A673 (cell line): ENCODE data around the gene CBFA2T3. TPM values are rescaled to one million over a fixed set of nuclear protein-coding genes. Genes with fewer than 3 reads are reported as not detected.

ENCODE experiments used
- BruUV-seq: library from RNA; stranded (reverse); fragments of 400-500 nt; replicated peaks from 2 replicates; lab custom pipeline; 2021; lab: Mats Ljungman, UMichigan
- CTCF ChIA-PET: fragments of 300-600 bp; sonication (Branson Sonifier 250); formaldehyde crosslinking; loops from one replicate; lab custom pipeline; 2022; ENCODE audit warnings: antibody characterized with exemption; lab: Charles Lee
- POLR2A ChIA-PET: fragments of 300-600 bp; sonication (Branson Sonifier 250); formaldehyde crosslinking; loops from one replicate; lab custom pipeline; 2022; ENCODE audit warnings: antibody characterized with exemption; ENCODE audit not compliant: low non-redundant PET; lab: Charles Lee
- DNase-seq: peaks from one replicate; pipeline ENCODE4 v3.0.0-alpha.2; 2015; ENCODE audit warnings: low spot score
- H3K27ac ChIP-seq: fragments of 200-600 bp; sonication (generic); 2 replicates; pipeline ENCODE4 v1.5.1; 2016; ENCODE audit warnings: mixed run types, low read depth, mild to moderate bottlenecking, mixed read lengths, antibody characterized with exemption, low read length; ENCODE audit not compliant: poor library complexity, severe bottlenecking
- H3K27me3 ChIP-seq: fragments of 200-600 bp; sonication (generic); replicated peaks from 2 replicates; pipeline ENCODE4 v1.6.1; 2017; ENCODE audit warnings: mixed run types, low read depth, mild to moderate bottlenecking, mixed read lengths, antibody characterized with exemption, low read length; ENCODE audit not compliant: insufficient read depth, poor library complexity
- H3K36me3 ChIP-seq: fragments of 200-600 bp; sonication (generic); 2 replicates; pipeline ENCODE4 v1.6.1; 2016; ENCODE audit warnings: mixed run types, mild to moderate bottlenecking, mixed read lengths, antibody characterized with exemption, low read length; ENCODE audit not compliant: insufficient read depth, poor library complexity, severe bottlenecking
- H3K4me1 ChIP-seq: fragments of 200-600 bp; sonication (generic); 2 replicates; pipeline ENCODE4 v1.6.1; 2017; ENCODE audit warnings: mixed run types, mild to moderate bottlenecking, mixed read lengths, antibody characterized with exemption, low read length; ENCODE audit not compliant: insufficient read depth, poor library complexity, severe bottlenecking
- H3K4me3 ChIP-seq: fragments of 200-600 bp; sonication (generic); 2 replicates; pipeline ENCODE4 v1.5.1; 2016; ENCODE audit warnings: low read depth, mixed run types, mild to moderate bottlenecking, mixed read lengths, low read length; ENCODE audit not compliant: poor library complexity, severe bottlenecking
- H3K9me3 ChIP-seq: fragments of 200-600 bp; sonication (generic); 2 replicates; pipeline ENCODE4 v1.6.1; 2016; ENCODE audit warnings: mixed run types, low read depth, mild to moderate bottlenecking, mixed read lengths, antibody characterized with exemption, low read length; ENCODE audit not compliant: poor library complexity, severe bottlenecking
- CTCF ChIP-seq: fragments of 300-800, 200-600 bp; sonication (generic); conservative IDR thresholded peaks from 2 replicates; pipeline ENCODE4 v1.5.1; 2017; ENCODE audit warnings: low read depth, mild to moderate bottlenecking, antibody characterized with exemption, low read length, moderate library complexity, mixed read lengths
- EZH2 ChIP-seq: fragments of 200-600 bp; sonication (generic); IDR thresholded peaks from 2 replicates; pipeline ENCODE4 v1.6.1; 2017; ENCODE audit warnings: borderline replicate concordance, low read depth, mild to moderate bottlenecking, mixed read lengths, antibody characterized with exemption, low read length; ENCODE audit not compliant: poor library complexity, severe bottlenecking
- intact Hi-C: fragments of 100-400 bp; cut with micrococcal nuclease; formaldehyde crosslinking; loops from one replicate; pipeline ENCODE4 v1.10.0; 2022; ENCODE audit not compliant: unreplicated experiment
- total RNA-seq: library from RNA; stranded (reverse); gene quantifications from 2 replicates; pipeline ENCODE4 v1.2.3, GENCODE V29; 2021

Gene CBFA2T3
- total RNA-seq, 1 experiment from 2014 or later = 1.7 TPM

GRCh38 chr16:88833086-88833485 lies 143.9 kb downstream of the CBFA2T3 start:
- intact Hi-C loops = no loop called here
- Histone ChIP-seq H3K4me3 (no peak overlapping the region), H3K27me3 (no peaks in the 10 kb centered on the region), H3K4me1 (no peaks in the 10 kb centered on the region), H3K9me3 (no peaks in the 10 kb centered on the region), H3K36me3 (peaks cover 3% of the 10 kb centered on the region), H3K27ac (no peak overlapping the region)
- BruUV-seq = no TSS peak
- DNase-seq = no peak
- no peak for TF ChIP-seq CTCF
- TF ChIP-seq EZH2 = no peak
- ChIA-PET CTCF (interaction anchor here (1.0 kb wide), 1 partner anchor 25 kb away, joined by 6 read pairs; no protein-coding TSS in a partner anchor), POLR2A (no interaction called here)

- ChIA-PET POLR2A (no interaction called here), CTCF (no interaction called here)
- no peak overlapping the region for H3K27ac ChIP-seq
- peaks cover 3% of the 10 kb centered on the region for H3K36me3 ChIP-seq
- H3K27me3 ChIP-seq = no peaks in the 10 kb centered on the region
- H3K4me3 ChIP-seq = no peak overlapping the region
- TF ChIP-seq CTCF (no peak), EZH2 (no peak)
- no peaks in the 10 kb centered on the region for H3K4me1 ChIP-seq
- DNase-seq = no peak
- intact Hi-C loops = no loop called here
- no peaks in the 10 kb centered on the region for H3K9me3 ChIP-seq
- no TSS peak for BruUV-seq
Observed at GRCh38 chr16:88831838-88832237, 145.2 kb downstream of the CBFA2T3 start.

GRCh38 chr16:88830783-88831182 lies 146.2 kb downstream of the CBFA2T3 start:
- Histone ChIP-seq H3K4me3 (no peak overlapping the region), H3K27ac (no peak overlapping the region), H3K9me3 (no peaks in the 10 kb centered on the region), H3K4me1 (no peaks in the 10 kb centered on the region), H3K36me3 (peaks cover 3% of the 10 kb centered on the region), H3K27me3 (no peaks in the 10 kb centered on the region)
- DNase-seq = no peak
- intact Hi-C loops = no loop called here
- no TSS peak for BruUV-seq
- CTCF ChIA-PET = no interaction called here
- POLR2A ChIA-PET = interaction anchor here (0.6 kb wide), 1 partner anchor 27 kb away, joined by 6 read pairs; the partner anchor contains the start of gene CDT1
- TF ChIP-seq CTCF (no peak), EZH2 (no peak)
